ENCODE measurements around the gene DKK1. TPM values are rescaled to one million over a fixed set of nuclear protein-coding genes. Genes with fewer than 3 reads are reported as not detected.

Gene DKK1
- total and polyA plus RNA-seq, 10 donors = 0.44 to 7.7 (median 3.5) TPM; not detected in 2

GRCh38 chr10:52297747-52298146, 16.3 kb upstream of the DKK1 start:
- Histone ChIP-seq H3K4me1 (no peaks in the 10 kb centered on the region), H3K36me3 (no peaks in the 10 kb centered on the region), H3K4me3 (no peak overlapping the region), H3K9me3 (no peaks in the 10 kb centered on the region), H3K27ac (no peak overlapping the region), H3K27me3 (replicated peaks in 1 of 7) (no peaks in the 10 kb centered on the region)
- TF ChIP-seq POLR2AphosphoS5 (IDR thresholded peaks at IDR 0.05) (no peak), CTCF (IDR thresholded peaks at IDR 0.05 in 8 of 11, conservative IDR thresholded peaks at IDR 0.05 in 3 of 11) (no peak), POLR2A (IDR thresholded peaks at IDR 0.05) (no peak)
- 64 to 88% (median 77%) methylated on average over 4 of the region's 4 CpGs for WGBS, 5 donors
- no peak for DNase-seq
- intact Hi-C loops (cut with DNase I; ENCODE audit: low total_unique reads) = no loop called here

- H3K4me3 ChIP-seq = no peak overlapping the region
- 83 to 92% (median 90%) methylated on average over 4 of the region's 4 CpGs for WGBS, 5 donors
- H3K4me1 ChIP-seq = no peaks in the 10 kb centered on the region
- TF ChIP-seq CTCF (IDR thresholded peaks at IDR 0.05 in 8 of 11, conservative IDR thresholded peaks at IDR 0.05 in 3 of 11) (no peak), POLR2AphosphoS5 (IDR thresholded peaks at IDR 0.05) (no peak), POLR2A (IDR thresholded peaks at IDR 0.05) (no peak)
- H3K27ac ChIP-seq = no peak overlapping the region
- H3K9me3 ChIP-seq = no peaks in the 10 kb centered on the region
- H3K36me3 ChIP-seq = no peaks in the 10 kb centered on the region
- H3K27me3 ChIP-seq (replicated peaks in 1 of 7) = no peaks in the 10 kb centered on the region
- intact Hi-C loops (cut with DNase I; ENCODE audit: low total_unique reads) = no loop called here
- no peak for DNase-seq
Observed at GRCh38 chr10:52300599-52301277, 13.3 kb upstream of the DKK1 start.

GRCh38 chr10:52308251-52309031, 5.6 kb upstream of the DKK1 start:
- peak overlapping the region; percentile 1 to 63 (median 33) for H3K4me3 ChIP-seq

More at GRCh38 chr10:52308251-52309031, 5.6 kb upstream of the DKK1 start:
- Histone ChIP-seq H3K27me3 (replicated peaks in 1 of 7) (peaks cover 4 to 56% (median 25%) of the 10 kb centered on the region in 7 donors), H3K36me3 (no peaks in the 10 kb centered on the region), H3K4me1 (peaks cover 5 to 22% (median 13%) of the 10 kb centered on the region in 6 donors), H3K27ac (no peak overlapping the region), H3K9me3 (no peaks in the 10 kb centered on the region)
- intact Hi-C loops (cut with DNase I; ENCODE audit: low total_unique reads) = loop anchor here (5.0 kb wide), 1 partner anchor 179 kb away; no protein-coding TSS in a partner anchor
- 5 to 10% (median 6%) methylated on average over 40 of the region's 40 CpGs for WGBS, 5 donors
- TF ChIP-seq POLR2A (IDR thresholded peaks at IDR 0.05) (no peak), POLR2AphosphoS5 (IDR thresholded peaks at IDR 0.05) (no peak), CTCF (IDR thresholded peaks at IDR 0.05 in 8 of 11, conservative IDR thresholded peaks at IDR 0.05 in 3 of 11) (peak in 10 of 11 experiments; percentile 17 to 71 (median 48))
- DNase-seq = peak; percentile 74

Measured in spleen (tissue), 11 donors.